HEK293 (cell line): ENCODE results near the gene GDA.

Experiments
- CTCF ChIA-PET: fragments of 350-600 bp; formaldehyde crosslinking; extraction: SDS; loops from one replicate; lab custom pipeline; 2021; ENCODE audit warnings: antibody characterized with exemption; lab: Yijun Ruan, JAX
- POLR2A ChIA-PET: fragments of 300-600 bp; formaldehyde crosslinking; extraction: SDS; loops from one replicate; lab custom pipeline; 2020; ENCODE audit warnings: antibody characterized with exemption, inconsistent platforms; lab: Yijun Ruan, JAX
- H3K27ac ChIP-seq: fragments of 200-500 bp; sonication (Bioruptor generic); 2 replicates; pipeline ENCODE4 v1.5.1; 2014; ENCODE audit warnings: low read depth, low read length, control low read depth, inconsistent platforms; ENCODE audit errors: extremely low read depth
- H3K36me3 ChIP-seq, 2 experiments: fragments of 200-500 bp in 1 of 2; sonication (Bioruptor generic) in 1 of 2; 1 replicate in 1 of 2; 2 replicates in 1 of 2; pipeline ENCODE4 v1.5.1; 2014 to 2017; ENCODE audit warnings: inconsistent platforms in 2 of 2, low read length in 2 of 2; ENCODE audit not compliant: control insufficient read depth in 2 of 2, insufficient read depth in 1 of 2
- H3K4me1 ChIP-seq: fragments of 200-500 bp; sonication (Bioruptor generic); 2 replicates; pipeline ENCODE4 v1.5.1; 2014; ENCODE audit warnings: mild to moderate bottlenecking, low read length, inconsistent platforms; ENCODE audit not compliant: control insufficient read depth, insufficient read depth
- H3K4me3 ChIP-seq: 2 replicates; pipeline ENCODE4 v1.5.1; 2011; ENCODE audit warnings: low read depth, mild to moderate bottlenecking, control low read depth, low read length, moderate library complexity
- H3K9me3 ChIP-seq: fragments of 200-500 bp; sonication (Bioruptor generic); 2 replicates; pipeline ENCODE4 v1.5.1; 2014; ENCODE audit warnings: low read depth, low read length, inconsistent platforms; ENCODE audit not compliant: control insufficient read depth, insufficient read depth
- GLIS1 ChIP-seq: fragments of 450-650 bp; formaldehyde crosslinking; IDR thresholded peaks from 2 replicates; pipeline ENCODE4 v1.5.1; 2016; ENCODE audit warnings: missing biosample characterization, missing genetic modification characterization
- HOXD13 ChIP-seq: sonication (generic); formaldehyde crosslinking; IDR thresholded peaks from 2 replicates; pipeline ENCODE4 v1.8.0; 2022; ENCODE audit warnings: missing genetic modification reagents, borderline replicate concordance
- OSR2 ChIP-seq: fragments of 450-650 bp; formaldehyde crosslinking; IDR thresholded peaks from 2 replicates; pipeline ENCODE4 v1.5.1; 2016; ENCODE audit warnings: missing biosample characterization, missing genetic modification characterization
- RBAK ChIP-seq: fragments of 450-650 bp; formaldehyde crosslinking; IDR thresholded peaks from 2 replicates; pipeline ENCODE4 v1.5.1; 2016; ENCODE audit warnings: missing biosample characterization, missing genetic modification characterization
- ZBTB48 ChIP-seq: fragments of 450-650 bp; formaldehyde crosslinking; IDR thresholded peaks from 2 replicates; pipeline ENCODE4 v1.5.1; 2016; ENCODE audit warnings: missing biosample characterization, missing genetic modification characterization
- ZEB2 ChIP-seq: fragments of 450-650 bp; formaldehyde crosslinking; IDR thresholded peaks from 2 replicates; pipeline ENCODE4 v1.5.1; 2016; ENCODE audit warnings: missing biosample characterization, missing genetic modification characterization
- ZFHX2 ChIP-seq: fragments of 450-650 bp; formaldehyde crosslinking; conservative IDR thresholded peaks from 2 replicates; pipeline ENCODE4 v1.5.1; 2016; ENCODE audit warnings: missing biosample characterization, missing genetic modification characterization
- ZNF132 ChIP-seq: fragments of 450-650 bp; formaldehyde crosslinking; IDR thresholded peaks from 2 replicates; pipeline ENCODE4 v1.5.1; 2017; ENCODE audit warnings: missing biosample characterization, missing genetic modification characterization, borderline replicate concordance
- ZNF157 ChIP-seq: fragments of 450-650 bp; formaldehyde crosslinking; IDR thresholded peaks from 2 replicates; pipeline ENCODE4 v1.5.1; 2016; ENCODE audit warnings: missing biosample characterization, missing genetic modification characterization
- ZNF175 ChIP-seq: fragments of 450-650 bp; formaldehyde crosslinking; IDR thresholded peaks from 2 replicates; pipeline ENCODE4 v1.5.1; 2016; ENCODE audit warnings: missing biosample characterization, missing genetic modification characterization
- ZNF19 ChIP-seq: fragments of 450-650 bp; formaldehyde crosslinking; IDR thresholded peaks from 2 replicates; pipeline ENCODE4; 2016; ENCODE audit warnings: missing biosample characterization, missing genetic modification characterization, low read depth
- ZNF311 ChIP-seq: fragments of 450-650 bp; formaldehyde crosslinking; IDR thresholded peaks from 2 replicates; pipeline ENCODE4 v1.5.1; 2017; ENCODE audit warnings: missing biosample characterization, missing genetic modification characterization, borderline replicate concordance
- ZNF341 ChIP-seq: fragments of 450-650 bp; formaldehyde crosslinking; IDR thresholded peaks from 2 replicates; pipeline ENCODE4; 2016; ENCODE audit warnings: low read depth, missing biosample characterization, missing genetic modification characterization
- ZNF366 ChIP-seq: fragments of 450-650 bp; formaldehyde crosslinking; conservative IDR thresholded peaks from 2 replicates; pipeline ENCODE4 v1.5.1; 2016; ENCODE audit warnings: missing biosample characterization, missing genetic modification characterization
- ZNF416 ChIP-seq: fragments of 450-650 bp; formaldehyde crosslinking; IDR thresholded peaks from 2 replicates; pipeline ENCODE4 v1.5.1; 2016; ENCODE audit warnings: missing biosample characterization, missing genetic modification characterization
- ZNF433 ChIP-seq: fragments of 450-650 bp; formaldehyde crosslinking; IDR thresholded peaks from 2 replicates; pipeline ENCODE4 v1.5.1; 2016; ENCODE audit warnings: missing biosample characterization, missing genetic modification characterization, low read depth
- ZNF501 ChIP-seq: fragments of 450-650 bp; formaldehyde crosslinking; IDR thresholded peaks from 2 replicates; pipeline ENCODE4 v1.5.1; 2016; ENCODE audit warnings: missing biosample characterization, missing genetic modification characterization
- ZNF629 ChIP-seq: fragments of 450-650 bp; formaldehyde crosslinking; IDR thresholded peaks from 2 replicates; pipeline ENCODE4 v1.5.1; 2017; ENCODE audit warnings: missing biosample characterization, missing genetic modification characterization
- ZNF791 ChIP-seq: fragments of 450-650 bp; formaldehyde crosslinking; IDR thresholded peaks from 2 replicates; pipeline ENCODE4 v1.5.1; 2016; ENCODE audit warnings: missing biosample characterization, missing genetic modification characterization
- TF ChIP-seq, protein P1 (sequence below): fragments of 450-650 bp; formaldehyde crosslinking; IDR thresholded peaks from 2 replicates; pipeline ENCODE4 v1.5.1; 2017; ENCODE audit warnings: missing biosample characterization, missing genetic modification characterization
- TF ChIP-seq, protein P2 (sequence below): fragments of 450-650 bp; formaldehyde crosslinking; IDR thresholded peaks from 2 replicates; pipeline ENCODE4 v1.5.1; 2017; ENCODE audit warnings: missing biosample characterization, missing genetic modification characterization
- TF ChIP-seq, protein P3 (sequence below): fragments of 450-650 bp; formaldehyde crosslinking; IDR thresholded peaks from 2 replicates; pipeline ENCODE4 v1.5.1; 2016; ENCODE audit warnings: missing biosample characterization, missing genetic modification characterization
- TF ChIP-seq, protein P4 (sequence below): fragments of 450-650 bp; formaldehyde crosslinking; IDR thresholded peaks from 2 replicates; pipeline ENCODE4 v1.5.1; 2016; ENCODE audit warnings: missing biosample characterization, missing genetic modification characterization
- TF ChIP-seq, protein P5 (sequence below): fragments of 450-650 bp; IDR thresholded peaks from 2 replicates; pipeline ENCODE4 v1.5.1; 2018; ENCODE audit warnings: missing biosample characterization, mild to moderate bottlenecking, missing genetic modification characterization

The GDA gene

DNA sequence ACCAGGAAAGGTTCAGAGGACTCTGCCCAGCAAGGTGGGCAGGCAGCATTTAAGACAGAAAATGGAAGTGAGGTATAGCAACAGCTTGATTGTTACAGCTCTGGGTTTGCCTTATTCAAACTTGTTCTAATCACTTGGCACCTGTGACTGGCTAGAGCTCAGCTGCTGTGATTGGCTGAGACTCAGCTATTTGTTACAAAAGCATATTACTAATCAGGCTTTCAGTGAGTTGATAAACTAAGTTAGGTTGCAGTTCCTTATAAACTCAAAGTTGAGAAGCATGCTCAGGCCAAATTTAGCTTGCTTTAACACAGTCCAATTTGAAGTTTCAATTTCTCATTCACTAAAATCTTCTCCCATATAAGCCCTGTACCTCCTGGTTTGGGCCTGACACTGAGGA, 56.3 kb downstream of the GDA start:
- CTCF ChIA-PET, result interaction anchor here (0.5 to 1.3 kb wide), 4 partner anchors 9 to 617 kb away, joined by 3 read pairs; no protein-coding TSS in a partner anchor

DNA sequence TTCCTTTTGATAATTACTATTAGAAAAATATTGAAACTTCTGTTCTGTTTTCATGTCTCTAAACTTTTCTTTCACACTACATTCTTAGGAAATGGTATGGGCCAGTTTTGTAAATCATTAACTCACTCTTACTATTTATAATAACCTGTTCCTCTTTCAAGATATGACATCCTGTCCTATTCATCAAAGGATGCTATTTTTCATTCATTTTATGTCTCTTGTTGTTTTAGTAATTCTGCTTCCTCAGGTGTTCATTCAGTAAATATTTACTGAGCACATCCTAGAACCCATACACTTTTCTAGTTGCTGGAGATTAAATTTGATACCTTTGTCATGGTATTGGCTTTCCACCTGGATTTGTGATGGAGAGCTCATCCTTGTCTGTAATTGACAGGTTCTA, 58.0 kb downstream of the GDA start:
- H3K36me3 ChIP-seq, result no peaks in the 10 kb centered on the region
- TF ChIP-seq ZNF311 (tag by site-specific recombination) (no peak), ZNF19 (tag by site-specific recombination) (no peak)
- CTCF ChIA-PET, result no interaction called here
- H3K4me3 ChIP-seq, result no peak overlapping the region
- no peak overlapping the region for H3K27ac ChIP-seq
- H3K4me1 ChIP-seq, result no peaks in the 10 kb centered on the region
- POLR2A ChIA-PET, result no interaction called here
- H3K9me3 ChIP-seq, result no peaks in the 10 kb centered on the region

More for the DNA sequence above, 56.3 kb downstream of the GDA start:
- POLR2A ChIA-PET, result interaction anchor here (0.5 kb wide), 1 partner anchor 392 kb away, joined by 5 read pairs; no protein-coding TSS in a partner anchor
- TF ChIP-seq ZNF501 (tag by site-specific recombination) (no peak), ZEB2 (tag by site-specific recombination) (no peak), ZNF629 (tag by site-specific recombination) (no peak), ZNF416 (tag by site-specific recombination) (no peak), OSR2 (tag by site-specific recombination) (no peak), GLIS1 (tag by site-specific recombination) (no peak), ZNF175 (tag by site-specific recombination) (no peak), ZNF132 (tag by site-specific recombination) (no peak), ZNF791 (tag by site-specific recombination) (no peak), ZNF433 (tag by site-specific recombination) (no peak), RBAK (no peak)
- TF ChIP-seq, protein P1, sequence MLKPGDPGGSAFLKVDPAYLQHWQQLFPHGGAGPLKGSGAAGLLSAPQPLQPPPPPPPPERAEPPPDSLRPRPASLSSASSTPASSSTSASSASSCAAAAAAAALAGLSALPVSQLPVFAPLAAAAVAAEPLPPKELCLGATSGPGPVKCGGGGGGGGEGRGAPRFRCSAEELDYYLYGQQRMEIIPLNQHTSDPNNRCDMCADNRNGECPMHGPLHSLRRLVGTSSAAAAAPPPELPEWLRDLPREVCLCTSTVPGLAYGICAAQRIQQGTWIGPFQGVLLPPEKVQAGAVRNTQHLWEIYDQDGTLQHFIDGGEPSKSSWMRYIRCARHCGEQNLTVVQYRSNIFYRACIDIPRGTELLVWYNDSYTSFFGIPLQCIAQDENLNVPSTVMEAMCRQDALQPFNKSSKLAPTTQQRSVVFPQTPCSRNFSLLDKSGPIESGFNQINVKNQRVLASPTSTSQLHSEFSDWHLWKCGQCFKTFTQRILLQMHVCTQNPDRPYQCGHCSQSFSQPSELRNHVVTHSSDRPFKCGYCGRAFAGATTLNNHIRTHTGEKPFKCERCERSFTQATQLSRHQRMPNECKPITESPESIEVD, result no peak
- TF ChIP-seq, protein P2, sequence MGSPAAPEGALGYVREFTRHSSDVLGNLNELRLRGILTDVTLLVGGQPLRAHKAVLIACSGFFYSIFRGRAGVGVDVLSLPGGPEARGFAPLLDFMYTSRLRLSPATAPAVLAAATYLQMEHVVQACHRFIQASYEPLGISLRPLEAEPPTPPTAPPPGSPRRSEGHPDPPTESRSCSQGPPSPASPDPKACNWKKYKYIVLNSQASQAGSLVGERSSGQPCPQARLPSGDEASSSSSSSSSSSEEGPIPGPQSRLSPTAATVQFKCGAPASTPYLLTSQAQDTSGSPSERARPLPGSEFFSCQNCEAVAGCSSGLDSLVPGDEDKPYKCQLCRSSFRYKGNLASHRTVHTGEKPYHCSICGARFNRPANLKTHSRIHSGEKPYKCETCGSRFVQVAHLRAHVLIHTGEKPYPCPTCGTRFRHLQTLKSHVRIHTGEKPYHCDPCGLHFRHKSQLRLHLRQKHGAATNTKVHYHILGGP (tag by site-specific recombination), result no peak
- TF ChIP-seq, protein P3, sequence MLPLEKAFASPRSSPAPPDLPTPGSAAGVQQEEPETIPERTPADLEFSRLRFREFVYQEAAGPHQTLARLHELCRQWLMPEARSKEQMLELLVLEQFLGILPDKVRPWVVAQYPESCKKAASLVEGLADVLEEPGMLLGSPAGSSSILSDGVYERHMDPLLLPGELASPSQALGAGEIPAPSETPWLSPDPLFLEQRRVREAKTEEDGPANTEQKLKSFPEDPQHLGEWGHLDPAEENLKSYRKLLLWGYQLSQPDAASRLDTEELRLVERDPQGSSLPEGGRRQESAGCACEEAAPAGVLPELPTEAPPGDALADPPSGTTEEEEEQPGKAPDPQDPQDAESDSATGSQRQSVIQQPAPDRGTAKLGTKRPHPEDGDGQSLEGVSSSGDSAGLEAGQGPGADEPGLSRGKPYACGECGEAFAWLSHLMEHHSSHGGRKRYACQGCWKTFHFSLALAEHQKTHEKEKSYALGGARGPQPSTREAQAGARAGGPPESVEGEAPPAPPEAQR (tag by site-specific recombination), result no peak
- TF ChIP-seq, protein P4, sequence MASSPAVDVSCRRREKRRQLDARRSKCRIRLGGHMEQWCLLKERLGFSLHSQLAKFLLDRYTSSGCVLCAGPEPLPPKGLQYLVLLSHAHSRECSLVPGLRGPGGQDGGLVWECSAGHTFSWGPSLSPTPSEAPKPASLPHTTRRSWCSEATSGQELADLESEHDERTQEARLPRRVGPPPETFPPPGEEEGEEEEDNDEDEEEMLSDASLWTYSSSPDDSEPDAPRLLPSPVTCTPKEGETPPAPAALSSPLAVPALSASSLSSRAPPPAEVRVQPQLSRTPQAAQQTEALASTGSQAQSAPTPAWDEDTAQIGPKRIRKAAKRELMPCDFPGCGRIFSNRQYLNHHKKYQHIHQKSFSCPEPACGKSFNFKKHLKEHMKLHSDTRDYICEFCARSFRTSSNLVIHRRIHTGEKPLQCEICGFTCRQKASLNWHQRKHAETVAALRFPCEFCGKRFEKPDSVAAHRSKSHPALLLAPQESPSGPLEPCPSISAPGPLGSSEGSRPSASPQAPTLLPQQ (tag by site-specific recombination), result no peak
- Histone ChIP-seq H3K4me3 (no peak overlapping the region), H3K27ac (no peak overlapping the region), H3K4me1 (no peaks in the 10 kb centered on the region), H3K9me3 (no peaks in the 10 kb centered on the region), H3K36me3 (no peaks in the 10 kb centered on the region)

DNA sequence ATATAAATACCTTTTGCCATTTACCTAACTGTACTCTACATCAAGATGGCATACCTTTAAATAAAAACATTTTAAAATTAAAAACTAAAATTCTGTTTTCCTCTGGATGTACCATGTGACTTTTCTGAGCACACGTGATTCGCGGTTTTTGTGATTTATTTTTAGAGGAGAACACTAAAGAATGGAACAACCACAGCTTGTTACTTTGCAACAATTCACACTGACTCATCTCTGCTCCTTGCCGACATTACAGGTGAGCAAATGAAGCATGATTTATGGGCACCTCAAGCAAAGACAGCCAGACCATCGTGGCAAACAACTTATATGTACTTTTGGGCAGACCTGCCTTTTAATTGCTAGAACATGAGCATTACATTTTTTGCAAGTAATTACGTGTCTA, 61.3 kb downstream of the GDA start:
- no peak overlapping the region for H3K4me3 ChIP-seq
- H3K36me3 ChIP-seq, result no peaks in the 10 kb centered on the region
- ChIA-PET POLR2A (no interaction called here), CTCF (no interaction called here)
- H3K27ac ChIP-seq, result no peak overlapping the region
- no peaks in the 10 kb centered on the region for H3K4me1 ChIP-seq
- no peaks in the 10 kb centered on the region for H3K9me3 ChIP-seq
- TF ChIP-seq ZBTB48 (tag by site-specific recombination) (no peak), ZNF366 (tag by site-specific recombination) (no peak), ZNF341 (tag by site-specific recombination) (no peak), ZNF157 (tag by site-specific recombination) (no peak), ZFHX2 (no peak), HOXD13 (CRISPR knock-in tag) (no peak), GLIS1 (tag by site-specific recombination) (no peak)
- TF ChIP-seq, protein P5, sequence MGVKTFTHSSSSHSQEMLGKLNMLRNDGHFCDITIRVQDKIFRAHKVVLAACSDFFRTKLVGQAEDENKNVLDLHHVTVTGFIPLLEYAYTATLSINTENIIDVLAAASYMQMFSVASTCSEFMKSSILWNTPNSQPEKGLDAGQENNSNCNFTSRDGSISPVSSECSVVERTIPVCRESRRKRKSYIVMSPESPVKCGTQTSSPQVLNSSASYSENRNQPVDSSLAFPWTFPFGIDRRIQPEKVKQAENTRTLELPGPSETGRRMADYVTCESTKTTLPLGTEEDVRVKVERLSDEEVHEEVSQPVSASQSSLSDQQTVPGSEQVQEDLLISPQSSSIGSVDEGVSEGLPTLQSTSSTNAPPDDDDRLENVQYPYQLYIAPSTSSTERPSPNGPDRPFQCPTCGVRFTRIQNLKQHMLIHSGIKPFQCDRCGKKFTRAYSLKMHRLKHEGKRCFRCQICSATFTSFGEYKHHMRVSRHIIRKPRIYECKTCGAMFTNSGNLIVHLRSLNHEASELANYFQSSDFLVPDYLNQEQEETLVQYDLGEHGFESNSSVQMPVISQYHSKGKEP (tag by site-specific recombination), result no peak
